ENCODE data around the gene TMPRSS7. TPM values are rescaled to one million over a fixed set of nuclear protein-coding genes. Genes with fewer than 3 reads are reported as not detected.

Gene TMPRSS7
- total RNA-seq, 1 donor from 2014 or later: not detected

DNA sequence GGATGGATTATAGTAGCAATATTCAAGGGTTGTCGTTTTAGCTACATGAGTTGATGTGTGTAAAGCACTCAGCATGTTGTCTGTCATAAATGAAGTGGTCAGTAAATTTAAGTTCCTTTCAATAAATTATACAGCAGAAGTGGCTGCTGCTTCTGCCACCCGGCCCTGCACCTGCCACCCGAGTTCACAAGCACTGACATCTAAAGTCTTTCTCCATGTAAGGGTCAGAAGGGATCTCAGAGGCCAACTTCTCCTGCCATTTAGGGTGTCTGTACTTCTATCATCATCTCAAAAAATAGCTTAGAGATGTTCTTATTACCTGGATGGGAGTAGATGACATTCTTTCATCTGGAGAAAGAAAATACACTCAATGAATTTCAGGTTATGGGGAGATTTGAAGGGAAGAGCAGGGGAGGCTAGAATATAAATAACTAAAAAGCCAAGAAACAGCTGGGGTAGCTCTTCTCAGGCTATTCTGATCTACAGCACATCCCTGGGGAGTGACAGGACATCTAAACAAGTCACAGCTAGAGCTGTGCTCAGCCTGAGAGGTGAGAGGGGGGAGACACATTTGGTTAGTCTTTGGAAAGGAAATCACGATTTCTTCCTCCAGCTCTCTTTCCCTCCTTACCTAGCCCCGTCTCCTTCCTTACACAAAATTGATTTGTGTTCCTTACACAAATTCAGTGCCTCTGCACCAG lies 90.5 kb downstream of the TMPRSS7 start:
- no peak for DNase-seq (ENCODE audit: low spot score)

GRCh38 chr3:112126511-112126911 lies 92.0 kb downstream of the TMPRSS7 start:
- no peak for DNase-seq (ENCODE audit: low spot score)

GRCh38 chr3:112127522-112128494 lies 93.3 kb downstream of the TMPRSS7 start:
- DNase-seq (ENCODE audit: low spot score): no peak

DNA sequence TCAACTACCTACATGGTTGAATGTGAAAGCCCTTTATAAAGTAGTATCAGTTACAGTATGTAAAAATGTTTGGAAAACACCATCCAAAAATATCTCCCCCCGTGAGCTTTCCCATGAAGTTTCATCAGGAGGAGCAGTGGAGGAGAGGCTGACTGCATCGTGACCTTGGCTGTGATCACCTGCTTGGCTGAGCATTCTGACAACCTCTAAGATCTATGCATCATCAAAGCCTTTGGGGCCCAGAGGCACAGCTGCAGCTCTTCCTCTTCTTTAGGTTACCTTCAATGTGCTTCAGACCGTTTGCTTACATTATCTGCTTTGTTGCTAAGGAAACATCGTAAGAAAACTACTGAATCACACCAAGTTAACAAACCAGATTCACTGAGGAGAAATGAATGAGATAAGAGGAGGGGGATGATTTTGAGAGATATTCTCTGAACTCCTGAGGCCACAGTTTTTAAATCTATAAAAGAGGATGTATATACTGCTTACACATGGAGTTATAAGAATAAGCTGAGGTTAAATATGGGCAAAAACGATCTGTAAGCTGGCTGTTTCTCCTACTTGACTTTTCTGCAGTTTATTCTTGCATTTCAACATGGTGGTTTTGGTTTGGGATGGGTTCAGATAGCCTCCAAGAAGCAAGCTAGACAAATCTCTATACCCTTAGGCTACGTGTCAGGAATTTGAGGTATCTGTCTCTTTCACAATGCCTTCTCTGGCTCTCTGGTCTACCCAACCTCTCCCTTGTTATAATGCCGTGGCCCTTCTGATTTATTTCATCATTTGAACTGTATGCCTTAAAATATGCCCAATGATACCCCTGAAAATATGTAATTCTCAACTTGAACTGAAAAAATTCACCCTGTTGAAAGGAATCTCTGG lies 94.5 kb downstream of the TMPRSS7 start:
- no peak for DNase-seq (ENCODE audit: low spot score)

DNA sequence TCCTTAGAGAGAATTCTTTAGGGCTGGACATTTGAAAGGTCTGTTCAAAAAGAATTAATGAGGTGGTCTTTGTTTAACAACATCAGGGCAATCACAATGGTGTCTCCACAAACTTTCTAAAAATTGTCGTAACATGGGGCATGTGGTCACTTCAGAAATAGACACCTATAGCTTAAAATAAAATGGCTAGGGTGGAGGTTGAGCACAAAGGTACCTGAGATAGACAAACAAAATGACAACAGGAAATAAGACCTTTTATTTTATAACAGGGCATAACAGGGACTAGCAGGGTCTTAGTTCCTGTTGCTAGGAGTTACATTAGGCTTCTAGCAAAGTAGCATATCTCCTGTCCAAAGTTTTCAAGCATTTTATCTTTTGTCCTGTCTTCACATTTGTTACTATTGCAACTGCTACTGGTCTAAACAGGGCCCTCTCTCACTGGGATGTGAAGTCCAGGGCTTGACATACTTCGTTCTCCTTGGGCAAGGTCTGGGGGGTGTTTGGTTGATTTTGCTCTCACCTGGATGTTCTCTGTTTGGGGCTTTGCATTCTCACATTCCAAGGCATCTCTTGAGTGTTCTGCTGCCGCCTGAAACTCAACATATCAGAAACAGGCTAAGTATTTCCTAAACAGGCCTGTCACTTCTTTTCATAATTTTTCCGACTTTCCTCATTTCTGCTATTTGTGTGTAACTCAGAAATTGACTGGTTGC lies 95.5 kb downstream of the TMPRSS7 start:
- DNase-seq (ENCODE audit: low spot score): no peak

DNA sequence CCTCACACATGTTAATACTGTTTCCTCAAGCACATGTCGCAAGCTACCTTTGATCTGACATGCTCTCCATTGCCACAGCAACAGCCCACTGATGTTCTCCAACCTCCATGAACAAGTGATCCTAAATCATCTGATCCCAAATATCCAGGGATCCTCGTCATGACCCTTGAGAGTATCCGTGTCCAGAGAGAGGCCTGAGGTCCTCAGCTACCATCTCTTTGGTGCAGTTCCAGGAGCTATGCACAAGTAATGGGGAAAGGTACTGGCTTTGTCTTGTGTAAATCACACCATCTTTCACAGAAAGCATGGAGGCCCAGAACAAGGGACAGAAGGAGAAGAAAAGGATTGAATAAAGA lies 96.1 kb downstream of the TMPRSS7 start:
- no peak for DNase-seq (ENCODE audit: low spot score)

Small RNA genes within 50 kb of the gene (microRNA-seq; reads per million reads assigned to microRNA genes)
- gene MIR567 (ENCODE audit: borderline number of aligned reads): not detected

Other genes with a start within 250 kb of the TMPRSS7 start
- 142 TPM for gene PHLDB2, start 175.5 kb upstream of the TMPRSS7 start, total RNA-seq
- gene ABHD10, start 55.7 kb upstream of the TMPRSS7 start, total RNA-seq: 17.6 TPM
- gene TAGLN3, start 35.8 kb upstream of the TMPRSS7 start, total RNA-seq: not detected
- gene C3orf52, start 51.7 kb downstream of the TMPRSS7 start, total RNA-seq: 3.6 TPM
- gene GCSAM, start 98.5 kb downstream of the TMPRSS7 start, total RNA-seq: not detected